HepG2 (cell line): ENCODE measurements around the gene CCDC30. TPM values are rescaled to one million over a fixed set of nuclear protein-coding genes. Genes with fewer than 3 reads are reported as not detected.

ENCODE experiments used
- ATAC-seq: fragments of 200-7000 bp; cut with Tn5 transposase; 3 replicates; pipeline ENCODE4 v1.9.1; 2020; ENCODE audit warnings: mild to moderate bottlenecking, moderate library complexity
- BruUV-seq: library from RNA; stranded (reverse); fragments of 400-500 nt; replicated peaks from 2 replicates; lab custom pipeline; 2021; lab: Mats Ljungman, UMichigan
- CTCF ChIA-PET: fragments of 300-600 bp; formaldehyde crosslinking; extraction: SDS; loops from one replicate; lab custom pipeline; 2021; ENCODE audit warnings: low total read pairs, inconsistent platforms, low intra/inter-chr PET ratio; lab: Yijun Ruan, JAX
- POLR2A ChIA-PET: fragments of 350-600 bp; sonication (Branson Sonifier 250); formaldehyde crosslinking; loops from one replicate; lab custom pipeline; 2020; ENCODE audit warnings: antibody characterized with exemption, inconsistent platforms; lab: Yijun Ruan, JAX
- DNase-seq: peaks from one replicate; pipeline ENCODE4 v3.0.0-alpha.2; 2015; ENCODE audit warnings: low spot score
- FAIRE-seq: peaks from 3 replicates; lab custom pipeline; 2011; peaks lifted over from hg19 to GRCh38; lab: Jason Lieb, UNC
- H2AFZ ChIP-seq: one replicate; pipeline ENCODE4 v1.6.1; 2011; ENCODE audit warnings: low read length, inconsistent platforms
- H3K27ac ChIP-seq: fragments of 300-600 bp; 3 replicates; pipeline ENCODE4 v1.8.0; 2011; ENCODE audit warnings: mixed run types, mild to moderate bottlenecking, mixed read lengths, low read length, inconsistent platforms; ENCODE audit not compliant: insufficient read depth; ENCODE audit errors: extremely low read length
- H3K27me3 ChIP-seq, 2 experiments: fragments of 200-600 bp in 1 of 2; 2 replicates in 1 of 2; 3 replicates in 1 of 2; pipeline versions ENCODE4 v1.6.0 to v1.8.0; 2011; ENCODE audit warnings: low read length in 2 of 2, mild to moderate bottlenecking in 2 of 2, moderate library complexity in 2 of 2, inconsistent platforms in 1 of 2; ENCODE audit not compliant: insufficient read depth in 2 of 2, control insufficient read depth in 1 of 2
- H3K36me3 ChIP-seq, 2 experiments: fragments of 200-600 bp in 1 of 2; replicated peaks in 1 of 2; 2 replicates in 1 of 2; 3 replicates in 1 of 2; pipeline versions ENCODE4 v1.5.1 to v1.8.0; 2011; ENCODE audit warnings: low read length in 2 of 2, inconsistent platforms in 1 of 2; ENCODE audit not compliant: insufficient read depth in 2 of 2, control insufficient read depth in 1 of 2
- H3K4me1 ChIP-seq: 2 replicates; pipeline ENCODE4 v1.5.1; 2012; ENCODE audit warnings: low read length, inconsistent platforms; ENCODE audit not compliant: insufficient read depth
- H3K4me2 ChIP-seq: 2 replicates; pipeline ENCODE4 v1.6.0; 2011; ENCODE audit warnings: low read depth, low read length, inconsistent platforms
- H3K4me3 ChIP-seq, 3 experiments: fragments of 200-600 bp in 1 of 3; sonication (generic), shearing (Covaris generic) in 1 of 3; replicated peaks in 1 of 3; 2 replicates each; pipeline ENCODE4 v1.5.1; 2011 to 2016; ENCODE audit warnings: low read length in 3 of 3, inconsistent platforms in 2 of 3, low read depth in 2 of 3, mild to moderate bottlenecking in 2 of 3, control low read depth in 1 of 3, mixed read lengths in 1 of 3; ENCODE audit not compliant: insufficient read depth in 1 of 3
- H3K79me2 ChIP-seq: one replicate; pipeline ENCODE4 v1.6.1; 2011; ENCODE audit warnings: low read length, inconsistent platforms; ENCODE audit not compliant: insufficient read depth
- H3K9ac ChIP-seq: 2 replicates; pipeline ENCODE4 v1.6.0; 2011; ENCODE audit warnings: mild to moderate bottlenecking, low read depth, low read length, inconsistent platforms; ENCODE audit not compliant: insufficient read depth
- H3K9me3 ChIP-seq: 2 replicates; pipeline ENCODE4 v1.5.1; 2012; ENCODE audit warnings: mild to moderate bottlenecking, low read length
- H4K20me1 ChIP-seq: 2 replicates; pipeline ENCODE4 v1.6.0; 2011; ENCODE audit warnings: inconsistent platforms, mild to moderate bottlenecking, low read length, moderate library complexity; ENCODE audit not compliant: insufficient read depth
- ERF ChIP-seq: IDR thresholded peaks from 2 replicates; pipeline ENCODE4 v1.6.1; 2018; ENCODE audit warnings: missing biosample characterization, missing genetic modification reagents
- FIP1L1 ChIP-seq: fragments of 200-400 bp; formaldehyde crosslinking; IDR thresholded peaks from 2 replicates; pipeline ENCODE4 v1.6.1; 2018; ENCODE audit warnings: low read depth, mild to moderate bottlenecking, low read length, moderate library complexity, borderline replicate concordance; ENCODE audit not compliant: insufficient read depth
- KDM3A ChIP-seq: IDR thresholded peaks from 2 replicates; pipeline ENCODE4 v1.6.1; 2018; ENCODE audit warnings: low read depth, missing compliant biosample characterization
- KDM5A ChIP-seq: fragments of 200-600 bp; sonication (generic); IDR thresholded peaks from 2 replicates; pipeline ENCODE4 v1.7.0; 2018; ENCODE audit warnings: antibody characterized with exemption, mild to moderate bottlenecking, low read length, borderline replicate concordance
- NR1H2 ChIP-seq: sonication (generic); formaldehyde crosslinking; IDR thresholded peaks from 2 replicates; pipeline ENCODE4 v1.8.1; 2022; ENCODE audit warnings: low read depth, missing genetic modification reagents, borderline replicate concordance
- PHF5A ChIP-seq: IDR thresholded peaks from one replicate; pipeline ENCODE4 v1.6.1; 2018; ENCODE audit warnings: low read depth, missing genetic modification reagents; ENCODE audit not compliant: unreplicated experiment
- PPARG ChIP-seq: conservative IDR thresholded peaks from 2 replicates; pipeline ENCODE4 v1.6.1; 2016; ENCODE audit warnings: missing biosample characterization, missing genetic modification reagents
- SMARCC2 ChIP-seq: fragments of 450-650 bp; IDR thresholded peaks from 2 replicates; pipeline ENCODE4 v1.6.1; 2017; ENCODE audit warnings: antibody characterized with exemption, mild to moderate bottlenecking
- STAG1 ChIP-seq: sonication (generic); formaldehyde crosslinking; IDR thresholded peaks from 2 replicates; pipeline ENCODE4 v1.4.0; 2020; ENCODE audit warnings: missing genetic modification reagents
- ZBTB20 ChIP-seq: sonication (generic); formaldehyde crosslinking; IDR thresholded peaks from 2 replicates; pipeline ENCODE4 v1.8.1; 2023; ENCODE audit warnings: missing genetic modification reagents, low read depth, mild to moderate bottlenecking, borderline replicate concordance
- ZNF296 ChIP-seq: sonication (generic); formaldehyde crosslinking; conservative IDR thresholded peaks from 2 replicates; pipeline ENCODE4 v1.5.0; 2020; ENCODE audit warnings: mild to moderate bottlenecking, missing genetic modification reagents
- ZNF589 ChIP-seq: sonication (generic); formaldehyde crosslinking; conservative IDR thresholded peaks from 2 replicates; pipeline ENCODE4 v1.8.0; 2022; ENCODE audit warnings: mild to moderate bottlenecking, moderate library complexity, missing genetic modification reagents
- ZNF598 ChIP-seq: sonication (generic); formaldehyde crosslinking; IDR thresholded peaks from 2 replicates; pipeline ENCODE4 v1.5.1; 2020; ENCODE audit warnings: mild to moderate bottlenecking, missing genetic modification reagents, borderline replicate concordance
- ZNF737 ChIP-seq: sonication (generic); formaldehyde crosslinking; IDR thresholded peaks from 2 replicates; pipeline ENCODE4 v1.5.0; 2020; ENCODE audit warnings: missing genetic modification reagents, mild to moderate bottlenecking, borderline replicate concordance
- ZNF772 ChIP-seq: sonication (generic); formaldehyde crosslinking; IDR thresholded peaks from 2 replicates; pipeline ENCODE4 v1.5.0; 2020; ENCODE audit warnings: mild to moderate bottlenecking, missing genetic modification reagents
- ZNF777 ChIP-seq: sonication (generic); formaldehyde crosslinking; IDR thresholded peaks from 2 replicates; pipeline ENCODE4 v1.4.0; 2020; ENCODE audit warnings: missing genetic modification reagents
- WGBS: methylation state at CpG from one replicate; pipeline ENCODE4 v1.1.6; 2017; ENCODE audit warnings: low lambda C conversion rate; 5-methylcytosine and 5-hydroxymethylcytosine counted together
- in situ Hi-C: cut with HindIII; loops from 2 replicates; pipeline ENCODE4 v1.10.0; 2017; ENCODE audit warnings: low pct_unique_long_range_greater_than_20kb; ENCODE audit not compliant: extremely low pct_ligation_motif_present
- intact Hi-C: fragments of 100-400 bp; cut with micrococcal nuclease; formaldehyde crosslinking; loops from one replicate; pipeline ENCODE4 v1.10.0; 2022; ENCODE audit not compliant: unreplicated experiment
- polyA plus RNA-seq, 8 experiments: library from polyadenylated mRNA; depleted of rRNA in 3 of 8; stranded (reverse) in 7 of 8; unstranded in 1 of 8; fragments of >200 nt; fragmentation: Illumina TruSeq in 4 of 8; extraction: Trizol in 4 of 8; gene quantifications; 2 replicates each; pipeline versions ENCODE4 v1.2.1 to v1.2.3, GENCODE V29; 2011 to 2016; ENCODE audit warnings: low read depth in 4 of 8, missing spikeins in 1 of 8, mixed read lengths in 1 of 8; ENCODE audit not compliant: insufficient read depth in 1 of 8
- total RNA-seq, 5 experiments: library from RNA; depleted of rRNA; stranded (reverse); fragments of >200 nt; fragmentation: Illumina TruSeq; extraction: Trizol; gene quantifications; 2 replicates each; pipeline ENCODE4 v1.2.3, GENCODE V29; 2016; ENCODE audit warnings: low read depth in 1 of 5
- TF ChIP-seq, protein P1 (sequence below): sonication (generic); formaldehyde crosslinking; IDR thresholded peaks from 2 replicates; pipeline ENCODE4 v1.9.0; 2021; ENCODE audit warnings: missing genetic modification reagents, borderline replicate concordance

CCDC30 gene
- total and polyA plus RNA-seq, 2 of the 13 experiments (the other 11 are each of a cell fraction or from before 2014, with no cell fraction given), result 0.25 to 0.77 TPM

DNA sequence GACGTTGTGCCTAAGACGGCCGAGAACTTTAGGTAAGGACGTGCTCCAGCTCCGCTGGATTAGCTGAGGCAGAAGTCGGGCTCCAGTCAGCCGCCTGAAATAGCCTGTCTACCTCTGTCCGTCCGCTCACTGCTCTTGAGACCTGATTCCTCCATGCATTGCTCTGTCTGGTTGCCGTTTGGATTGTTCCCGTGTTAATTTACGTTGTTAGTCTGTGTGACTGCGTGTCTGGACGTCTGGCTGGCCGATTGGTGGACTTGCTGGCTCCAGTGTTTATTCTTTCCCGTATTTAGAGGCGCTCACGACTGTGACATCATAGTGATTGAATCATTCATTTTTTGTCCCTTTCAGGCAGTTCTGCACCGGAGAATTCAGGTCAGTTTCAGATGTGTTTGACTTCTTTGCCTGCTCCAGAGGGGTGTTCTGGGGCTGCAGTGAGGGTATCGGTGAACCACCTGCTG lies 195.8 kb downstream of the CCDC30 start (continued):
- 0 out of 2 replicates have a peak, but pooled peaks have one; percentile 46 for TF ChIP-seq KDM5A
- 0 out of 2 replicates have a peak, but pooled peaks have one; percentile 10 for TF ChIP-seq ZNF777 (CRISPR knock-in tag)
- TF ChIP-seq, all 625 proteins: peak for 10

DNA sequence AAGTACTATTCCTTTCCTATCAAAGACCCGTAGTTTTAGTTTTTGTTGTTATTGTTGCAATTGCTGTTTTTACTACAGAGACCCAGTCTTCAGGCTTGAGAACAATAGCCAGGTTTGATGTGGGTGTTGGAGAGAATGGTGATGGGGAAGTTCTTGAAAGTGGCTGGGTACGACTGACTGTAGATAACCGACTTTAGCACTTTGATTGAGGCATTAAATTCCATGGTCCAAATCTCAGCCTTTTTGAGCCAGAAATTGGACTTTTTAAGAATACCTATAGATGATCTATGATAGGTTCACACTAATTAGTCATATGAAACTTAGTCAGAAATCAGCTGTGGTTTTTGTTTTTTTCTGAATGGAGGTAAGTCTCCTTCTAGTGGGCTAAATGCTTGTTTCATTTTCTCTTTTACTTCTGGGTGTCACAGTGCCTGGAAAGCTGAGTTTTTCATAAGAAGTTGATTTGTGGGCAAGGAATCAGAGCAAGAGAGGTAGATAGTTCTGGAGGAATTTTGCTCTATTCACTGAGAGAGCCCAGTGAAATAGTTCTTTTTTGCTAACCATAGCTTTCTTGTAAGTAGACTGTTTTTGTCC lies 197.9 kb downstream of the CCDC30 start:
- CTCF ChIA-PET, result no interaction called here
- no peak for DNase-seq
- TF ChIP-seq ZNF737 (CRISPR knock-in tag) (no peak), ZNF598 (CRISPR knock-in tag) (no peak)
- TF ChIP-seq, all 625 proteins: peak for 0
- H3K4me1 ChIP-seq, result peaks cover 38% of the 10 kb centered on the region
- no peaks in the 10 kb centered on the region for H3K9me3 ChIP-seq
- no TSS peak for BruUV-seq
- H3K36me3 ChIP-seq, result peaks cover 10 to 34% of the 10 kb centered on the region in 2 experiments; a peak in 4 of 5 replicates
- no peak overlapping the region for H3K27ac ChIP-seq
- ATAC-seq (no peak), FAIRE-seq (no peak)
- no peak overlapping the region for H2AFZ ChIP-seq
- POLR2A ChIA-PET, result no interaction called here
- H3K79me2 ChIP-seq, result peaks cover 30% of the 10 kb centered on the region
- in situ Hi-C loops, result no loop called here
- H4K20me1 ChIP-seq, result no peaks in the 10 kb centered on the region
- no peak overlapping the region for H3K9ac ChIP-seq
- H3K27me3 ChIP-seq, result peaks cover 0 to 4% of the 10 kb centered on the region in 2 experiments; a peak in 1 of 5 replicates
- WGBS, result 89% methylated on average over 3 of the region's 3 CpGs
- H3K4me3 ChIP-seq, result no peak overlapping the region
- intact Hi-C loops, result no loop called here
- no peak overlapping the region for H3K4me2 ChIP-seq

DNA sequence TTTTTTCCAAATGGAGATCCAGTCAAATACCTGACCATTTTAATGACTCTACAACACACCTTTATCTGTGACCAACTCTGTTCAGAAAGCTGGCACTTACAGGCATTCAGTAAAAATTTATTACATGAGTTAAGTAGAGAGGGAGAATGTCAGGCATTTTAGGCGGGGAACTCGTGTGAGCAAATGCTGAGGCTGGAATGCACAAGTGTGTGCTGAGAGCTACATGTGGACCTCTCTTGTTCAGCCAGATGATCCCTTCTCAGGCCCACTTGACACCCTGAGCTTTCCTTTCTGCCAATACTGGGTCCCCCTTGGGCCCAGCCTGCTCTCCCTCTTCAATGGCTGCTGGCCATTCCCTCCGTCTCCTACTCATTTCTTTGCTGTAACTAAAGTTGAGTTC lies 206.8 kb downstream of the CCDC30 start:
- Histone ChIP-seq H4K20me1 (no peaks in the 10 kb centered on the region), H3K4me2 (no peak overlapping the region), H2AFZ (no peak overlapping the region), H3K4me3 (no peak overlapping the region), H3K9me3 (no peaks in the 10 kb centered on the region), H3K27ac (no peak overlapping the region), H3K27me3 (no peaks in the 10 kb centered on the region), H3K9ac (no peak overlapping the region), H3K36me3 (peaks cover 14 to 50% of the 10 kb centered on the region in 2 experiments), H3K4me1 (no peaks in the 10 kb centered on the region), H3K79me2 (no peaks in the 10 kb centered on the region)
- in situ Hi-C loops, result no loop called here
- 97% methylated on average over 3 of the region's 3 CpGs for WGBS
- BruUV-seq, result no TSS peak
- no peak for ATAC-seq
- ChIA-PET CTCF (no interaction called here), POLR2A (interaction anchor here (4.6 kb wide), 1 partner anchor 12 kb away, joined by 17 read pairs; the partner anchor contains the start of gene YBX1)
- intact Hi-C loops, result no loop called here
- no peak for DNase-seq
- FAIRE-seq, result no peak
- no peak for TF ChIP-seq KDM3A (CRISPR knock-in tag)
- TF ChIP-seq FIP1L1, result no peak
- no peak for TF ChIP-seq SMARCC2
- no peak for TF ChIP-seq NR1H2 (CRISPR knock-in tag)
- TF ChIP-seq ERF (CRISPR knock-in tag), result no peak
- no peak for TF ChIP-seq STAG1
- TF ChIP-seq, protein P1, sequence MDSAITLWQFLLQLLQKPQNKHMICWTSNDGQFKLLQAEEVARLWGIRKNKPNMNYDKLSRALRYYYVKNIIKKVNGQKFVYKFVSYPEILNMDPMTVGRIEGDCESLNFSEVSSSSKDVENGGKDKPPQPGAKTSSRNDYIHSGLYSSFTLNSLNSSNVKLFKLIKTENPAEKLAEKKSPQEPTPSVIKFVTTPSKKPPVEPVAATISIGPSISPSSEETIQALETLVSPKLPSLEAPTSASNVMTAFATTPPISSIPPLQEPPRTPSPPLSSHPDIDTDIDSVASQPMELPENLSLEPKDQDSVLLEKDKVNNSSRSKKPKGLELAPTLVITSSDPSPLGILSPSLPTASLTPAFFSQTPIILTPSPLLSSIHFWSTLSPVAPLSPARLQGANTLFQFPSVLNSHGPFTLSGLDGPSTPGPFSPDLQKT (CRISPR knock-in tag), result no peak
- no peak for TF ChIP-seq ZNF589 (CRISPR knock-in tag)
- TF ChIP-seq PPARG (CRISPR knock-in tag), result no peak
- no peak for TF ChIP-seq ZNF772 (CRISPR knock-in tag)
- TF ChIP-seq ZNF296 (CRISPR knock-in tag), result no peak
- TF ChIP-seq PHF5A (CRISPR knock-in tag), result no peak
- TF ChIP-seq ZBTB20 (CRISPR knock-in tag), result no peak
